Spleen (tissue), 11 donors: ENCODE results near the gene SPATA19. TPM values are rescaled to one million over a fixed set of nuclear protein-coding genes. Genes with fewer than 3 reads are reported as not detected.

Experiments
- DNase-seq: peaks from one replicate; pipeline ENCODE4 v3.0.0-alpha.2; 2020
- H3K27ac ChIP-seq, 8 donors: fragments of 200-600 bp; sonication (generic) in 7 of 8; 1 replicate in 4 of 8; 2 replicates in 4 of 8; pipeline versions ENCODE4 v1.5.0 to v1.8.0; 2016 to 2021; ENCODE audit warnings: inconsistent platforms in 4 of 8, mild to moderate bottlenecking in 4 of 8, moderate library complexity in 1 of 8
- H3K27me3 ChIP-seq, 7 donors: fragments of 200-600 bp; sonication (generic) in 6 of 7; replicated peaks in 1 of 7; 1 replicate in 4 of 7; 2 replicates in 3 of 7; pipeline versions ENCODE4 v1.5.0 to v1.8.0; 2016 to 2021; ENCODE audit warnings: inconsistent platforms in 3 of 7, mild to moderate bottlenecking in 1 of 7
- H3K36me3 ChIP-seq, 6 donors: fragments of 200-600 bp; sonication (generic) in 5 of 6; 1 replicate in 4 of 6; 2 replicates in 2 of 6; pipeline versions ENCODE4 v1.5.0 to v1.8.0; 2016 to 2021; ENCODE audit warnings: inconsistent platforms in 2 of 6
- H3K4me1 ChIP-seq, 6 donors: fragments of 200-600 bp; sonication (generic) in 5 of 6; 1 replicate in 3 of 6; 2 replicates in 3 of 6; pipeline versions ENCODE4 v1.5.0 to v1.8.0; 2016 to 2021; ENCODE audit warnings: inconsistent platforms in 3 of 6
- H3K4me3 ChIP-seq, 8 donors: fragments of 200-600 bp; sonication (generic) in 7 of 8; 1 replicate in 4 of 8; 2 replicates in 4 of 8; pipeline versions ENCODE4 v1.5.0 to v1.8.0; 2016 to 2021; ENCODE audit warnings: inconsistent platforms in 4 of 8, mild to moderate bottlenecking in 4 of 8, moderate library complexity in 2 of 8
- H3K9me3 ChIP-seq, 8 donors: fragments of 200-600 bp; sonication (generic) in 7 of 8; 1 replicate in 4 of 8; 2 replicates in 4 of 8; pipeline versions ENCODE4 v1.5.0 to v1.8.0; 2016 to 2021; ENCODE audit warnings: inconsistent platforms in 4 of 8
- POLR2A ChIP-seq, 3 donors: fragments of 450-650 bp; IDR thresholded peaks; one replicate each; pipeline ENCODE4 v1.5.1; 2017; ENCODE audit warnings: antibody characterized with exemption in 3 of 3, mild to moderate bottlenecking in 1 of 3
- POLR2AphosphoS5 ChIP-seq, 3 donors: sonication (generic); formaldehyde crosslinking; IDR thresholded peaks; one replicate each; pipeline ENCODE4 v1.5.1; 2017; ENCODE audit warnings: antibody characterized with exemption in 3 of 3
- WGBS, 5 donors: extraction: QIAGEN DNeasy Blood & Tissue Kit in 3 of 5; methylation state at CpG; one replicate each; pipeline versions ENCODE4 v1.1.5 to v1.1.7; 2013 to 2018; 5-methylcytosine and 5-hydroxymethylcytosine counted together
- intact Hi-C: fragments of 100-400 bp; cut with DNase I; formaldehyde crosslinking; loops from one replicate; pipeline ENCODE4 v1.15.0; 2023; ENCODE audit warnings: low total_unique reads
- polyA plus RNA-seq, 3 donors: library from polyadenylated mRNA; stranded (reverse); fragments of 200-250 nt; gene quantifications; one replicate each; pipeline ENCODE4 v1.2.1, GENCODE V29; 2013
- total RNA-seq, 7 donors: library from RNA; depleted of rRNA in 3 of 7; stranded (reverse); fragments of >200 nt in 3 of 7; fragmentation: NEBNext Ultra II Directional in 4 of 7; extraction: Animal tissue kit (Norgen Biotek cat#: 25700) in 4 of 7; gene quantifications; one replicate each; pipeline versions ENCODE4 v1.1.0 to v1.2.1, GENCODE V29; 2016 to 2021
- TF ChIP-seq, protein P1 (sequence below), 11 experiments: fragments of 200-600 bp in 7 of 11; fragments of 450-650 bp in 4 of 11; sonication (generic) in 4 of 11; IDR thresholded peaks in 8 of 11; conservative IDR thresholded peaks in 3 of 11; 1 replicate in 7 of 11; 2 replicates in 4 of 11; pipeline versions ENCODE4 v1.4.0 to v1.8.0; 2016 to 2021; ENCODE audit warnings: antibody characterized with exemption in 11 of 11, inconsistent platforms in 4 of 11, mild to moderate bottlenecking in 1 of 11
- donor health status: healthy with polysubstance abuse.
- donor health status: DM: no; HTN: no; CAD: no; lungs with moderate emphysema.
- donor health status: DM: no; HTN: no; CAD: no.
- donor health status: Bipolar disorder and iron deficiency.
- donor health status: healthy.
- donor health status: DM: no; HTN: no; CAD: no.
- donor health status: DM: yes; HTN: yes; CAD: no.

SPATA19 gene
- total and polyA plus RNA-seq, 10 donors = 0.15 TPM; not detected in 9

DNA sequence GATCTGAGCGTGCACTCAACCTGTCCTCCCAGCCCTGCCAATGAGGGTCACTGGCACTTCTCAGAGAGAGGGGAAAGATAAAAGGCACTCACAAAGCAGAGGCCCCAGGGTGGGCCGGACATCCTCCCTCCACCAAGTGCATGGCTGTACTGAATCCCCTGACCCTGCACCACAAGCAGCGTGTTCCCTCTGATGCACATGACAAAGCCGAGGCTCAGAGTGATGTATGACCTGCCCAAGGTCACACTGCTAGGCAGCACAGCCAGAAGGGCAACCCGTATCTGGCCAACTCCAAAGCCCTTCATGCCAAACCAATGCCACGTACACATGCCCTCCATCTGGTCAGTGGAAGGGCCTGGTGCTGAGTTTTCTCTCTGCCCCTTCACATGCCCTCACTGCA is 22.1 kb downstream of the SPATA19 start:
- Histone ChIP-seq H3K4me1 (peaks cover 0 to 14% (median 1%) of the 10 kb centered on the region in 6 donors), H3K36me3 (no peaks in the 10 kb centered on the region), H3K27ac (peak overlapping the region in 3 of 8 donors; percentile 52 to 71 (median 68)), H3K27me3 (peaks cover 0 to 21% (median 0%) of the 10 kb centered on the region in 7 donors), H3K4me3 (no peak overlapping the region), H3K9me3 (no peaks in the 10 kb centered on the region)
- intact Hi-C loops = no loop called here
- peak in 2 of 3 donors; percentile 55 to 69 for TF ChIP-seq POLR2AphosphoS5 (IDR thresholded peaks at IDR 0.05)
- no peak for TF ChIP-seq POLR2A (IDR thresholded peaks at IDR 0.05)
- TF ChIP-seq, protein P1, sequence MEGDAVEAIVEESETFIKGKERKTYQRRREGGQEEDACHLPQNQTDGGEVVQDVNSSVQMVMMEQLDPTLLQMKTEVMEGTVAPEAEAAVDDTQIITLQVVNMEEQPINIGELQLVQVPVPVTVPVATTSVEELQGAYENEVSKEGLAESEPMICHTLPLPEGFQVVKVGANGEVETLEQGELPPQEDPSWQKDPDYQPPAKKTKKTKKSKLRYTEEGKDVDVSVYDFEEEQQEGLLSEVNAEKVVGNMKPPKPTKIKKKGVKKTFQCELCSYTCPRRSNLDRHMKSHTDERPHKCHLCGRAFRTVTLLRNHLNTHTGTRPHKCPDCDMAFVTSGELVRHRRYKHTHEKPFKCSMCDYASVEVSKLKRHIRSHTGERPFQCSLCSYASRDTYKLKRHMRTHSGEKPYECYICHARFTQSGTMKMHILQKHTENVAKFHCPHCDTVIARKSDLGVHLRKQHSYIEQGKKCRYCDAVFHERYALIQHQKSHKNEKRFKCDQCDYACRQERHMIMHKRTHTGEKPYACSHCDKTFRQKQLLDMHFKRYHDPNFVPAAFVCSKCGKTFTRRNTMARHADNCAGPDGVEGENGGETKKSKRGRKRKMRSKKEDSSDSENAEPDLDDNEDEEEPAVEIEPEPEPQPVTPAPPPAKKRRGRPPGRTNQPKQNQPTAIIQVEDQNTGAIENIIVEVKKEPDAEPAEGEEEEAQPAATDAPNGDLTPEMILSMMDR (IDR thresholded peaks at IDR 0.05 in 8 of 11, conservative IDR thresholded peaks at IDR 0.05 in 3 of 11) = no peak
- WGBS, 5 donors = 63 to 83% (median 73%) methylated on average over 5 to 6 of the region's 6 CpGs
- peak; percentile 82 for DNase-seq

DNA sequence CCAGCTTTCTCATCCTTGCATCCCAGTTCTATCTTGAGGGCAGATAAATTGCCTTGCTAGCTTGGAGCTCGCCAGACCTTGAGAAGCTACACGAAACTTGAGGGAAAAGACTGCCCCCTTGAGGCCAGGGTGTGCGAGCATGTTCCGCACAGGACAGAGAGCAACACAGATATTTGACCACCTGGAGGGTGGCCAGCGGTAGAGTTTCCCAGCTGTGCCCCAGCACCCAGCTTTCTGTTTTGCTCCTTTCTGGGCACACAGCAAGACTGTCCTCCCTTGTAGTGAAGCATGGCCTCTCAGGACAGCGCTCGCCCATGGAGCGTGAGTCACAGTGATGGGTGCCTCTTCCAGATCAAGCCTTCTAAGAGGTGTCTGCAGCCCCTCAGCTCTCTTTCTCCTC is 23.5 kb downstream of the SPATA19 start:
- no peak for DNase-seq
- Histone ChIP-seq H3K4me3 (no peak overlapping the region), H3K36me3 (no peaks in the 10 kb centered on the region), H3K4me1 (peaks cover 0 to 14% (median 1%) of the 10 kb centered on the region in 6 donors), H3K9me3 (no peaks in the 10 kb centered on the region), H3K27me3 (peaks cover 0 to 12% (median 0%) of the 10 kb centered on the region in 7 donors), H3K27ac (peak overlapping the region in 1 of 8 donors; percentile 59)
- no peak for TF ChIP-seq POLR2AphosphoS5 (IDR thresholded peaks at IDR 0.05)
- TF ChIP-seq, protein P1 (IDR thresholded peaks at IDR 0.05 in 8 of 11, conservative IDR thresholded peaks at IDR 0.05 in 3 of 11) = peak in 8 of 11 experiments; percentile 22 to 64 (median 50)
- intact Hi-C loops = no loop called here
- WGBS, 5 donors = 33 to 42% (median 34%) methylated on average over 8 of the region's 8 CpGs

DNA sequence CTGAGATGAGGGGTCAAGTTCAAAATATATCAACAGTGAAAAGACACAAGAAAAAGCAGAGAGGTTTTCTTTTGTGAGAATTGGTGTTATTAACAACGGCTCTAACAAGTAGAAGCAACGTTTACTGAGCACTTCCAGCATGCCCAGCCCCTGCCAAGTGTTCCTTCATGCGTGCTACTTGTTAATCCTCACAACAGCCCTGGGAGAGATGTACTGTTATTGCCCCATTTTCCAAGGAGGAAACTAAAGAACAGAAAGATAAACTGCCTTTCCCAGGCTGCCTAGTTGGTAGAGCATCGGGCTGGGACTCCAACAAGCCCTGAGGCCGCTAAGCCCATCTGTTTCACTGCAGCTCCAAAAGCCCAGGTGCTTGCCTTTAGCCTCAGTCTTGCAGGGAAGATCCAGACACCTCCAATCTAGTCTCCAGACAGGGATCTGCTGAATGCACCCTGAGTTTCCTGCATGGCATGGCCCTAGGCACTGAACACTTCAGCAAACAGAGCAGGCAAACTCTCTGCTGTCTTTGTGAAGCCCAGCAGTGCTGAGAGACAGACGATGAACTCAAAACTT is 25.5 kb downstream of the SPATA19 start:
- no peak for DNase-seq
- WGBS, 5 donors = 77 to 85% (median 80%) methylated on average over 6 of the region's 6 CpGs
- Histone ChIP-seq H3K27ac (no peak overlapping the region), H3K36me3 (no peaks in the 10 kb centered on the region), H3K27me3 (peaks cover 0 to 18% (median 0%) of the 10 kb centered on the region in 7 donors), H3K4me3 (no peak overlapping the region), H3K4me1 (peaks cover 0 to 14% (median 0%) of the 10 kb centered on the region in 6 donors), H3K9me3 (no peaks in the 10 kb centered on the region)
- intact Hi-C loops = no loop called here
- TF ChIP-seq POLR2AphosphoS5 (IDR thresholded peaks at IDR 0.05) = no peak
- TF ChIP-seq POLR2A (IDR thresholded peaks at IDR 0.05) = no peak
- TF ChIP-seq, protein P1 (IDR thresholded peaks at IDR 0.05 in 8 of 11, conservative IDR thresholded peaks at IDR 0.05 in 3 of 11) = no peak

DNA sequence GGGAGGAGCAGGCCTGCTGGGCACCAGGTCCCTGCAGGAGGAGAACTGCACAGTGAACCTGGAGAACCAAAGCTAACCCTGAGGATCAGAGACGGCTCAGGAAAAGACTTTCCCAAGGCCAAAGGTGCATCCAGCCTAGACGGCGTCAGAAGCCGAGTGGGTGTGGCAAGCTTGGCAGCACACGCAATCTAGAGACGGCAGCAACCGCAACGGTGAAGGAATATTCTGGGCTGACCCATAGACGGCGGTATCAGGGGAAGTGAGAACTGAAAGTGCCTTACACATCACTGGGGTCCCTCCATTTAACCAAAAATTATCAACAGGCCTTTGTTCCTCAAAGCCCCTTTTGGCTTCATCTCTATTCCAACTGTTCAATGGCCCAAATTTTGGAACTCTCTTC is 26.2 kb downstream of the SPATA19 start:
- Histone ChIP-seq H3K27me3 (peaks cover 0 to 18% (median 0%) of the 10 kb centered on the region in 7 donors), H3K9me3 (no peaks in the 10 kb centered on the region), H3K27ac (no peak overlapping the region), H3K4me3 (no peak overlapping the region), H3K4me1 (peaks cover 0 to 14% (median 0%) of the 10 kb centered on the region in 6 donors), H3K36me3 (no peaks in the 10 kb centered on the region)
- WGBS, 5 donors = 79 to 90% (median 84%) methylated on average over 10 of the region's 10 CpGs
- DNase-seq = no peak
- no peak for TF ChIP-seq POLR2AphosphoS5 (IDR thresholded peaks at IDR 0.05)
- TF ChIP-seq, protein P1 (IDR thresholded peaks at IDR 0.05 in 8 of 11, conservative IDR thresholded peaks at IDR 0.05 in 3 of 11) = no peak
- no peak for TF ChIP-seq POLR2A (IDR thresholded peaks at IDR 0.05)
- intact Hi-C loops = no loop called here
